GM10266 (cell line): ENCODE data around the gene PIEZO2.

ENCODE experiments used
- DNase-seq: peaks from one replicate; pipeline ENCODE4 v3.0.0; 2012; ENCODE audit errors: extremely low spot score
- TF ChIP-seq, protein P1 (sequence below): IDR thresholded peaks from 2 replicates; pipeline ENCODE4 v1.5.1; 2012; ENCODE audit warnings: mild to moderate bottlenecking, low read depth; ENCODE audit not compliant: control insufficient read depth, insufficient read depth; ENCODE audit errors: missing control alignments

Gene PIEZO2

DNA sequence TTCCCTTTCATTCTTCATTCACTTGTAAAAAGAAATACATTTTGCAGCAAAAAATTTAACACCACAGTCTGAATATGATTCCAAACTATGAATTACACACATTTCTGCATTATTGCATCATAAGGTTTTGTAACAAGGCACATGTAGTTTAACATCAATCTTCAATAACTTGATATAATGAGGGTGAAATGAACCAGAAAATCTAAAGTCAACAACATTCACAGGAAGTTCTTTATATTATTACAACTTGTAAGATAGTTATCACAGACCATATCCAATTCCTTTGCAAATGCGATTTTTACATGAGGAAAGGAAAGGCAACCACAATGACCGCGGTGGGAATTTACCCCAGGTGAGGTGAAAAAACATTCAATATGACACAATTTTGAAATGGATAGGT is 410.2 kb downstream of the PIEZO2 start:
- no peak for DNase-seq
- TF ChIP-seq, protein P1, sequence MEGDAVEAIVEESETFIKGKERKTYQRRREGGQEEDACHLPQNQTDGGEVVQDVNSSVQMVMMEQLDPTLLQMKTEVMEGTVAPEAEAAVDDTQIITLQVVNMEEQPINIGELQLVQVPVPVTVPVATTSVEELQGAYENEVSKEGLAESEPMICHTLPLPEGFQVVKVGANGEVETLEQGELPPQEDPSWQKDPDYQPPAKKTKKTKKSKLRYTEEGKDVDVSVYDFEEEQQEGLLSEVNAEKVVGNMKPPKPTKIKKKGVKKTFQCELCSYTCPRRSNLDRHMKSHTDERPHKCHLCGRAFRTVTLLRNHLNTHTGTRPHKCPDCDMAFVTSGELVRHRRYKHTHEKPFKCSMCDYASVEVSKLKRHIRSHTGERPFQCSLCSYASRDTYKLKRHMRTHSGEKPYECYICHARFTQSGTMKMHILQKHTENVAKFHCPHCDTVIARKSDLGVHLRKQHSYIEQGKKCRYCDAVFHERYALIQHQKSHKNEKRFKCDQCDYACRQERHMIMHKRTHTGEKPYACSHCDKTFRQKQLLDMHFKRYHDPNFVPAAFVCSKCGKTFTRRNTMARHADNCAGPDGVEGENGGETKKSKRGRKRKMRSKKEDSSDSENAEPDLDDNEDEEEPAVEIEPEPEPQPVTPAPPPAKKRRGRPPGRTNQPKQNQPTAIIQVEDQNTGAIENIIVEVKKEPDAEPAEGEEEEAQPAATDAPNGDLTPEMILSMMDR: no peak

DNA sequence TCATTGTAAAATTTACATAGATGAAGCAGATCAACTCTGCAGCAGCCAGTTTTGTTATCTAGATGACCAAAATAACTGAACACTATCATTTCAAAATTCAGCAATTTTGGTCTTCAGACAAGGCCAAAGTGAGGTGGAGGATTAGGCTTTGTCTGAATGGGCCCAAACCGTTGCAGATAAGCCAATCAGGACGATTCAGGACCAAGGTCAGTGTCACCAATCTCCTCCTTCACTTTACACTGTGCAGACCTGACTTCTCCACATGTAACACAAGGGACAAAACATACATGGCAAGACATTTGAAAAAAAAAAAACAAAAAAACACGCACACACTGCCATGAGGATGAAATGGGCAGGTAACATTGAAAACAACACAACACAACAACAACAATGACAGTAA is 412.4 kb downstream of the PIEZO2 start:
- DNase-seq: no peak
- TF ChIP-seq, protein P1: no peak

DNA sequence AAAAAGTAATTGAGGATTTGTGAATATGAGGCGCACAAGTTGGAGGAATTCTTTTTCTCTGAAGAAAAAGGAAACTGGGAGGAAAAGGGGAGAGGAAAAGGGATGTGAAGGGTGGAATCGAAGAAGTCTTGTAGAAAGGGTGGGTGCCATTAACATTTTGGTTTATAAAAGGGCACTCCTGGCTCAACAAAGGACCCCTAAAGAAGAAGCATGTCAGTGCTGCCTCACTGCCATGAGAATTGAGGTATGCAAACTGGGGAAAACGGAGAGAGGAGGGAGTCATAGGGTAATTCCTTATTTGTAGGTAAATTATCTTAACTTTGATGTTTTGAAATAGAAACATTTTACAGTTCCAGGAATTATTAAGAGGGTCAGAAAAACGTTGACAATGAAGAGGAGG is 416.4 kb downstream of the PIEZO2 start:
- DNase-seq: no peak
- TF ChIP-seq, protein P1: no peak

DNA sequence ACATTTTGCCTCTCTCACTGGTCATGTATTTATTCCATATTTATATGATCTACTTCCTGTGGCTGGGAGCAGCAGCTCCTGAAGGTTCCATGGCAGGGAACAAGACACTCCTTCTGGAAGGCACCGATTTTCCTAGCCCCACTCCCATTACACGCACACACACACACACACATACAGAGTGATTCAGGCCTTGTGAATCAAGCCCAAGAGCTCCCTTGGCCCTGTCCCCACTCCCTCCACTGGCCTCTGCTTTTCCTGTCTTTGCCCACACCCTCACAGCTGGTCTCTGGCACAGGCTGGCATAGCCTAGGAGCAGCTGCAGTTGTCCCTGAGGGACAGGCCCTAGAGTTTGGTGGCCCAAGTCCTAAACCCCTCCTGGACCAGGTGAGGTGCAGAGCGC is 421.9 kb downstream of the PIEZO2 start:
- TF ChIP-seq, protein P1: no peak
- no peak for DNase-seq

DNA sequence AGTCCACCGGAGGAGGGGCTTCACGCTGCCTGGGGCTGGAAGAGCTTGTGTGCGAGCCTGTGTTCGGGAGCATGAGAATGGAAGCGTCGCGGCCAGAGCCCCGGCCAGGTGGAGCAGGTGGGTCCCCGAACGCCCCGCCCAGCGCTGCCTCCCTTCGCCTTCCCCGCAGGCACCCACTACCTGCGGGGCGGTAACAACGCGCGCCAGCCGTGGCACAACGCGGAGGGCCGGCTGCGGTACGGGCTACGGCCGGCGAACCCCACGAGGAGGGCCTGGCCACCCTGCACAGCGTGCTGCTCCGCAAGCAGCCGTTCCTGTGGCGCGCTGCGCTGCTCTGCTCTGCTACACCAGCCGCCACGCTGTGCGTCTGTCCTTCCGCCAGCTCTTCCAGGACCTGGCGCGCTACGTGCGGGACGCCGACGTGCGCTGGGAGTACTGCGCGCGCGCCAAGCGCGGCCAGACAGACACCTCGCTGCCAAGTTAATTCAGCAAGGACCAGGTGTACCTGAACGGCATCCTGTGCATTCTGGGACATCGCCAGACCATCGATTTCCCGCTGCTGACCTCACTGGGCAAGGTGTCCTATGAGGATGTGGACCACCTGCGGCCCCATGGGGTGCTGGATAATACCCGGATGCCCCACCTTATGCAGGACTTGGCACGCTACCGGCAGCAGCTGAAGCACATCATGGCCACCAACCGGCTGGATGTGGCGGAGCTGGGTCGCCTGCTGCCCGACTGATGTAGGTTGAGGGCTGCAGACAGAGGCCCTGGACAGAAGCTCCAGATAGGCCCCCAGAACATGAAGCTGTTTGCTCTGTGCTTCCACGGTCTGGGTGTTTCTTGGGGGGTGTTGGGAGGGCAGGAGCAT is 422.9 kb downstream of the PIEZO2 start:
- DNase-seq: no peak
- TF ChIP-seq, protein P1: no peak

DNA sequence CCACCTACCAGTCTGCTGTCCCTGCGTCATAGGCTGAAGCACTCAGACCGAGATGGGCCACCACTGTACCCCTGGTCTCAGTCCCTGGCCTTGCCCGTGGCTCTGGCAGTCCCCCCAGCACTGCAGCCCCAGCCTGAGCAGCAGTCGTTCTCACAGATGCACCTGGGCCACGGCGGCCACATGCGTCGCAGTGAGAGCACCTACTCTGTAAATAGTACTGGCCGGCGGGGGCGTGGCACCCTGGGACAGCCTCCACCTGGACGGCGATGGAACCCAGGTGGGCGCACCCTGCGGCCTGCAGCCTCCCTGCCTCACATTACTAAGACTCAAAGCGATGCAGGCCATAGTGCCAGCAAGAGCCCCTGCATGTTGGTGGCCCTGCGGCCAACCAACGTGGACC is 424.7 kb downstream of the PIEZO2 start:
- no peak for DNase-seq
- TF ChIP-seq, protein P1: no peak

DNA sequence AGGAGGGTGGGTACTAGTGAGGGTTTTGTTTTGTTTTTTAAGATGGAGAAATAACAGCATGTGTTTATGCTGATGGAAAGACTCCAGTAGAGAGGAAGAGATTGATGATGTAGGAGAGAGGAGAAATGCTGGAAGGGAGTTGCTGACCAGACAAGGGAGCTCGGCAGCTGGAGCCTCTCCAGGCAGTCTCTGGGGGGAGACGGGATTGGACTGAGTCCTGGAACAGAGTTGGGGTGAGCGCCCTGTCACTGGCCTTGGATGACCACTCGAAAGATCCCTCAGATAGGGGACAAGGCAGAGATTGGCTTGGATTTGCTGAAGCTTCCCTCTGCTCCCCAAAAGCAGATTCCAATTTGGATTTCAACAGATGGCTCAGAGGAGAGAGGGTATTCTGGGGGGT is 425.9 kb downstream of the PIEZO2 start:
- TF ChIP-seq, protein P1: no peak
- DNase-seq: no peak
